Activated CD4-positive, alpha-beta memory T cell treated with anti-CD3 and anti-CD28 coated beads for 36 hours (primary cell): Measurements from ENCODE around the gene E2F3. TPM values are rescaled to one million over a fixed set of nuclear protein-coding genes. Genes with fewer than 3 reads are reported as not detected.

Source experiments
- CTCF ChIA-PET: fragments of 350-600 bp; sonication (Branson Sonifier 250); formaldehyde crosslinking; loops from one replicate; lab custom pipeline; 2021; ENCODE audit warnings: antibody characterized with exemption, inconsistent platforms; lab: Charles Lee
- POLR2A ChIA-PET: fragments of 350-600 bp; sonication (Branson Sonifier 250); formaldehyde crosslinking; loops from one replicate; lab custom pipeline; 2021; ENCODE audit warnings: antibody characterized with exemption; lab: Charles Lee
- DNase-seq: peaks from one replicate; pipeline ENCODE4 v3.0.0-alpha.2; 2020
- H3K27ac Mint-ChIP-seq: one replicate; pipeline ENCODE4 v1.8.0; 2021; ENCODE audit warnings: mixed read lengths
- H3K27me3 Mint-ChIP-seq: one replicate; pipeline ENCODE4 v1.8.0; 2021; ENCODE audit warnings: mixed read lengths
- H3K36me3 Mint-ChIP-seq: one replicate; pipeline ENCODE4 v1.8.0; 2021; ENCODE audit warnings: mixed read lengths
- H3K4me1 Mint-ChIP-seq: one replicate; pipeline ENCODE4 v1.8.0; 2021; ENCODE audit warnings: low read depth, mixed read lengths
- H3K4me3 Mint-ChIP-seq: one replicate; pipeline ENCODE4 v1.8.0; 2021; ENCODE audit warnings: mild to moderate bottlenecking, mixed read lengths
- H3K9me3 Mint-ChIP-seq: one replicate; pipeline ENCODE4 v1.8.0; 2021; ENCODE audit warnings: mixed read lengths
- intact Hi-C: fragments of 100-400 bp; cut with micrococcal nuclease; formaldehyde crosslinking; loops from one replicate; pipeline ENCODE4 v1.15.1; 2023
- total RNA-seq, 2 experiments: library from RNA; stranded (reverse); gene quantifications; one replicate each; pipeline ENCODE4 v1.2.3, GENCODE V29; 2021

Gene E2F3
- total RNA-seq, 2 experiments from 2014 or later = 17.9 to 18.2 TPM

DNA sequence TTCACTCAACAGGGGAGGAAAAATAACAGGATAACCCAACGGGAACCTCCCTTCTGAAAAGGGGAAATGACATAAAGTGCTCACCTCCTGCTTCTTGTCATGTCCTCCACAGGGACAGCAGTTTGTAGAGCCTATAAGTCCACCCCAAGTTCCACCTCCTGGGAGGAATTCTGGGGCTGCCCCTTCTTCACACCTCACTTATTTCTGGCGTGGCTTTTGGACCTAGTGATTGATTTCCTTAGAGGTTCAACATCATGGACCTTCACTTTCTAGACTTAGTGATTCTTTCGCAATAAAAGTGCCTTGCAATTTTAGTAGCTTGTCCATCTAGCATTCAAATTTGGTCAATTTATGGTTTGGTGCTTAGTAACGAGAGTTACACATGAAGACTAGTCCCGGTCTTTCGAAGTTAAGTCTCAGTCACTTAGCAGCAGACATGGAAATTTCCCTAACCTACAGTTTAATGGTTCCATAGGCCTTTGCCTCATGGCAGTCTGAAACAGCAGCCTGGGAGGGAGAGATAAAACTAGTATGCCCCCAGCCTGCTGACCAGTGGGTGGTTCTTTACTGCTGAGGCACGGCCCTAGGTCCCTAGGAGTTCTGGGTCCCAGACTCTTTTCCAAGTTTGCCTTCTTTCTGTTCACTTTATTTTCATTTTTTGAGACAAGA lies 73.3 kb downstream of the E2F3 start:
- Mint-ChIP-seq H3K27me3 (no peaks in the 10 kb centered on the region), H3K4me3 (no peak overlapping the region), H3K36me3 (peaks cover 4% of the 10 kb centered on the region), H3K27ac (no peak overlapping the region), H3K9me3 (no peaks in the 10 kb centered on the region), H3K4me1 (peaks cover 2% of the 10 kb centered on the region)
- intact Hi-C loops = no loop called here
- no peak for DNase-seq
- ChIA-PET CTCF (no interaction called here), POLR2A (no interaction called here)

DNA sequence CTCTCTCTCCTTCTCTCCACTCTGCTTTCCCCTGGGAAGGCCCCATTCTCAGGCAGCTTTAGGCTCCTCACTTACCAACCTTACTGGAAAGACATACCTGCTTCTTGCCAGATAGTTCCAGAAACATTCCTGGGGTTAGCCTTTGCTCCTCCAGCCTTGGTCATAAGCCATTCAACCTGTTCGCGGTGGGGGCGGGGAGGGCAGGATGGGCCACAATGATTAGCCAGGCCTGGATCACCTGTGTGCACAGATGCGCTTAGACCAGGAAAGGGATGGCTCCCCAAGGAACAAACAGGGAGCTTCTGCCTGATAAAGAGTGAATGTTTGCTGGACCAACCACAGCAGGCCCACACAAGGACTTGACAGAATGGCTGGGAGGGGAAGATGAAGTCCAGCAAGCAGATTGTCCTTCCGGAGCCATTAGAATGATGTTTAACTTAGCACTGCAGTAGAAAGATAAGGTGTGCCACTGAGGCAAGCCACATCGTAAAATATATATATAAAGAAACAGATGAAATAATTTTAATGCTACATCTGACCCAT lies 74.9 kb downstream of the E2F3 start:
- no peaks in the 10 kb centered on the region for H3K9me3 Mint-ChIP-seq
- H3K27ac Mint-ChIP-seq = no peak overlapping the region
- H3K4me1 Mint-ChIP-seq = peaks cover 2% of the 10 kb centered on the region
- no peak for DNase-seq
- CTCF ChIA-PET = no interaction called here
- no peaks in the 10 kb centered on the region for H3K27me3 Mint-ChIP-seq
- POLR2A ChIA-PET = interaction anchor here (0.6 kb wide), 1 partner anchor 384 kb away, joined by 3 read pairs; no protein-coding TSS in a partner anchor
- intact Hi-C loops = no loop called here
- H3K4me3 Mint-ChIP-seq = no peak overlapping the region
- H3K36me3 Mint-ChIP-seq = peaks cover 11% of the 10 kb centered on the region

DNA sequence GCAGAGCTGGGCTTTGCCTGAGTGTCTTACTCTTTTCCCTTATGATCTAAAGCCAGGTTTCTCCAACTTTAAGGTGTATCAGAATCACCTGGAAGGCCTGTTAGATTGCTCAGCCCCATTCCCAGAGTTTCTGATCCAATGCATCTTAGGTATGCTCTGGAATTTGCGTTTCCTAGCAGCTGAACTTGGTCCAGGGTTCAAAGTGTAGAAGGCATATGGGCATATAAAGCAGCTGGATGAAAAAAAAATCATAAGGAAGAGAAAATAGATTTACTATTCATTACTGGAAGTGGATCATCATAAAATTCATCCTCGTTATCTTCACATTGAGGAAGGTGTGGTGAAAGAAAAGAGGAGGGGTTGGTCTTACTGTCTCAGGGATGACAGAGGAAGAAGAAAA lies 75.8 kb downstream of the E2F3 start:
- intact Hi-C loops = no loop called here
- no peaks in the 10 kb centered on the region for H3K27me3 Mint-ChIP-seq
- no peak overlapping the region for H3K27ac Mint-ChIP-seq
- CTCF ChIA-PET = no interaction called here
- POLR2A ChIA-PET = no interaction called here
- peaks cover 2% of the 10 kb centered on the region for H3K4me1 Mint-ChIP-seq
- DNase-seq = no peak
- H3K9me3 Mint-ChIP-seq = no peaks in the 10 kb centered on the region
- no peak overlapping the region for H3K4me3 Mint-ChIP-seq
- peaks cover 11% of the 10 kb centered on the region for H3K36me3 Mint-ChIP-seq

DNA sequence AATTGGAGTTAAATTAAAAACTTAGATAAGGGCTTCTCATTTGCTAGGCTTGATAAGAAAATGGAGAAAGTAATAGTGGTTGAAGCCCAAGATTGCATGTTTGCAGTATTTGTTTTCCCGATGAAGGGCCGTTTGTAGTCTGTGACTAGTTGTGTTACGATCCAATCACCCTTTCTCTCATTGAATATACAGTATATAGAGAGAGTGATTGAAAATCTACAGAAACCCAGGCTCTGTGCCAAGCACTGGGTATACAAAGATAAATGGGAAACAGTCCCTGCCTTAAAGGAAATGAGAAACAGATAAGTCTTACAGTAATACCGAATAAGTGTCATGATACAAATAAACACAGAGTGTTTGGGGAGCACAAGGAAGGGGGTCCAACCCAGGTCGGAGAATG lies 77.4 kb downstream of the E2F3 start:
- H3K4me1 Mint-ChIP-seq = no peaks in the 10 kb centered on the region
- peaks cover 25% of the 10 kb centered on the region for H3K36me3 Mint-ChIP-seq
- H3K4me3 Mint-ChIP-seq = no peak overlapping the region
- intact Hi-C loops = no loop called here
- ChIA-PET CTCF (no interaction called here), POLR2A (no interaction called here)
- no peaks in the 10 kb centered on the region for H3K9me3 Mint-ChIP-seq
- no peak for DNase-seq
- no peaks in the 10 kb centered on the region for H3K27me3 Mint-ChIP-seq
- H3K27ac Mint-ChIP-seq = no peak overlapping the region

DNA sequence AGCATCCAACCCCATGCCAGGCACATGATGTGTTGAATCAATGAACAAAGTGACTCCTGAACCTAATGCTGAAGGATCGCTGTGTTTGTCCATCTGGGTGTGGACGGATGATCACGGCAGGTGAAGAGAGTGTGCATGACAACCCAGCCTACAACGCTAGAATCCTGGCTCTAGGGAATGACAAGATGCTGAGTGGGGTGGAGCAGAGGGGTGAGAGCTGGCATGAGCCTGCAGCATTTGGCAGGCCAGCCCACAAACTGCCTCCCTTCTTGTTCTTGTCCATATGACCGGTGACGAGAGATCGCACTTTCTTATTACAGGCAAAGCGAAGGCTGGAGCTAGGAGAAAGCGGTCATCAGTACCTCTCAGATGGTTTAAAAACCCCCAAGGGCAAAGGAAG lies 77.8 kb downstream of the E2F3 start:
- POLR2A ChIA-PET = interaction anchor here (0.5 kb wide), 1 partner anchor 79 kb away, joined by 3 read pairs; no protein-coding TSS in a partner anchor
- Mint-ChIP-seq H3K4me1 (no peaks in the 10 kb centered on the region), H3K9me3 (no peaks in the 10 kb centered on the region), H3K4me3 (no peak overlapping the region), H3K36me3 (peaks cover 28% of the 10 kb centered on the region), H3K27ac (no peak overlapping the region), H3K27me3 (no peaks in the 10 kb centered on the region)
- DNase-seq = no peak
- CTCF ChIA-PET = no interaction called here
- intact Hi-C loops = no loop called here

DNA sequence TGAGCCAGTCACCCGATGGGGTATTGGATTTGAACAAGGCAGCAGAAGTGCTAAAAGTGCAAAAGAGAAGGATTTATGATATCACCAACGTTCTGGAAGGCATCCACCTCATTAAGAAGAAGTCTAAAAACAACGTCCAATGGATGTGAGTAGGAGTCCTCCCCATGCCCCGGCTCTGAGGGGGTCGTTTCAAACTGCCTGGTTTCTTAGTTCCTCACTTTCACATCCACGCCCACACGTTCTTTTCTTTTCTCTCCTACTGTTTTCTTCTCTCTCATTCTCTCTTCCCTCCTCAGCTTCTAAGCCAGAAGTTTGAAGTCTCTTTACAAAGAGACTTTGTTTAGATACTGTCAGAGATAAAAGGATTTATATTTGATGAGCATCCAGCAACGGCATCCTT lies 79.6 kb downstream of the E2F3 start:
- no peaks in the 10 kb centered on the region for H3K27me3 Mint-ChIP-seq
- no peak overlapping the region for H3K27ac Mint-ChIP-seq
- ChIA-PET CTCF (no interaction called here), POLR2A (no interaction called here)
- no peaks in the 10 kb centered on the region for H3K9me3 Mint-ChIP-seq
- H3K4me1 Mint-ChIP-seq = no peaks in the 10 kb centered on the region
- H3K36me3 Mint-ChIP-seq = peaks cover 35% of the 10 kb centered on the region
- intact Hi-C loops = no loop called here
- DNase-seq = no peak
- no peak overlapping the region for H3K4me3 Mint-ChIP-seq

DNA sequence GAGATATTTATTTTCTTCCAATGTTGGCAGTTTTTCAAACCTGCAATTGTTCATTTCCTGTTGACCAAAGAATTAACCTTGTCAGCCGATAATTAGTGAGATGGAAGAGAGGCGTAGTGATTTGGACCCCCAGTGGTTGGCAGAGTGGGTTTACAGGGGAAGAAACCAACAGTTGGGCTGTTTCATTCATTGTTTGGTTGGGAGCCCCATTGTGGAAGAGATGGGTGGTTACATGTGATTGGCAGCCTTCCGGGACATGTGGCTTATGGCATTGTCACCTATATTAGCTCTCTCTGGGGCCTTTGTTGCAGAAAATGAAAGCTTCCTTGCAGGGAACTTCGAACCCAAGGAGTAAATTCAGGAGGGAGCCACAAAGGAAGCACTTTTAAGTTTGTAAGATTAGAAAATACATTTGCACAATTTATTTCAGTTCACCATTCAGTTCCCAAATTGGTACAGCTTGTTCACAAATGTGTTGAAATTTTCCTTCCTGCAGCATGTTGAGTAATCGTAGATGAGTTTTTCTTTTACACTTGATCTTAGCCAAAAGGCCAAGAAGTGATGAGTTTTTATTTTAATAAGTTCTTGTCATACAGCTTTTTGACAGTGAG lies 82.3 kb downstream of the E2F3 start:
- intact Hi-C loops = no loop called here
- CTCF ChIA-PET = interaction anchor here (0.7 kb wide), 2 partner anchors 44 to 241 kb away, joined by 3 read pairs; no protein-coding TSS in a partner anchor

GRCh38 chr6:20486641-20487040 lies 85.0 kb downstream of the E2F3 start:
- CTCF ChIA-PET = no interaction called here

More for the DNA sequence above, 82.3 kb downstream of the E2F3 start:
- DNase-seq = no peak
- Mint-ChIP-seq H3K4me1 (peaks cover 5% of the 10 kb centered on the region), H3K27me3 (no peaks in the 10 kb centered on the region), H3K27ac (no peak overlapping the region), H3K4me3 (no peak overlapping the region), H3K36me3 (peaks cover 56% of the 10 kb centered on the region), H3K9me3 (no peaks in the 10 kb centered on the region)
- POLR2A ChIA-PET = no interaction called here

GRCh38 chr6:20487669-20488375 lies 86.1 kb downstream of the E2F3 start:
- ChIA-PET POLR2A (no interaction called here), CTCF (no interaction called here)
- H3K27ac Mint-ChIP-seq = no peak overlapping the region
- intact Hi-C loops = no loop called here
- H3K9me3 Mint-ChIP-seq = no peaks in the 10 kb centered on the region
- no peak for DNase-seq
- H3K27me3 Mint-ChIP-seq = no peaks in the 10 kb centered on the region
- peaks cover 5% of the 10 kb centered on the region for H3K4me1 Mint-ChIP-seq
- H3K4me3 Mint-ChIP-seq = no peak overlapping the region
- peaks cover 62% of the 10 kb centered on the region for H3K36me3 Mint-ChIP-seq

More at GRCh38 chr6:20486641-20487040, 85.0 kb downstream of the E2F3 start:
- Mint-ChIP-seq H3K9me3 (no peaks in the 10 kb centered on the region), H3K4me3 (no peak overlapping the region), H3K4me1 (peaks cover 5% of the 10 kb centered on the region), H3K27ac (peak overlapping the region; percentile 40), H3K36me3 (peaks cover 65% of the 10 kb centered on the region), H3K27me3 (no peaks in the 10 kb centered on the region)
- POLR2A ChIA-PET = no interaction called here
- intact Hi-C loops = no loop called here
- no peak for DNase-seq

GRCh38 chr6:20490591-20490990 lies 88.9 kb downstream of the E2F3 start:
- intact Hi-C loops = no loop called here
- no peak overlapping the region for H3K4me3 Mint-ChIP-seq
- DNase-seq = no peak
- H3K36me3 Mint-ChIP-seq = peaks cover 40% of the 10 kb centered on the region
- CTCF ChIA-PET = no interaction called here
- no peaks in the 10 kb centered on the region for H3K27me3 Mint-ChIP-seq
- POLR2A ChIA-PET = no interaction called here
- H3K9me3 Mint-ChIP-seq = no peaks in the 10 kb centered on the region
- H3K27ac Mint-ChIP-seq = no peak overlapping the region
- H3K4me1 Mint-ChIP-seq = peaks cover 5% of the 10 kb centered on the region

GRCh38 chr6:20492099-20492498 lies 90.4 kb downstream of the E2F3 start:
- intact Hi-C loops = no loop called here
- CTCF ChIA-PET = no interaction called here
- Mint-ChIP-seq H3K4me1 (no peaks in the 10 kb centered on the region), H3K27ac (no peak overlapping the region), H3K27me3 (no peaks in the 10 kb centered on the region), H3K9me3 (no peaks in the 10 kb centered on the region), H3K4me3 (no peak overlapping the region), H3K36me3 (peaks cover 31% of the 10 kb centered on the region)
- POLR2A ChIA-PET = no interaction called here
- no peak for DNase-seq

DNA sequence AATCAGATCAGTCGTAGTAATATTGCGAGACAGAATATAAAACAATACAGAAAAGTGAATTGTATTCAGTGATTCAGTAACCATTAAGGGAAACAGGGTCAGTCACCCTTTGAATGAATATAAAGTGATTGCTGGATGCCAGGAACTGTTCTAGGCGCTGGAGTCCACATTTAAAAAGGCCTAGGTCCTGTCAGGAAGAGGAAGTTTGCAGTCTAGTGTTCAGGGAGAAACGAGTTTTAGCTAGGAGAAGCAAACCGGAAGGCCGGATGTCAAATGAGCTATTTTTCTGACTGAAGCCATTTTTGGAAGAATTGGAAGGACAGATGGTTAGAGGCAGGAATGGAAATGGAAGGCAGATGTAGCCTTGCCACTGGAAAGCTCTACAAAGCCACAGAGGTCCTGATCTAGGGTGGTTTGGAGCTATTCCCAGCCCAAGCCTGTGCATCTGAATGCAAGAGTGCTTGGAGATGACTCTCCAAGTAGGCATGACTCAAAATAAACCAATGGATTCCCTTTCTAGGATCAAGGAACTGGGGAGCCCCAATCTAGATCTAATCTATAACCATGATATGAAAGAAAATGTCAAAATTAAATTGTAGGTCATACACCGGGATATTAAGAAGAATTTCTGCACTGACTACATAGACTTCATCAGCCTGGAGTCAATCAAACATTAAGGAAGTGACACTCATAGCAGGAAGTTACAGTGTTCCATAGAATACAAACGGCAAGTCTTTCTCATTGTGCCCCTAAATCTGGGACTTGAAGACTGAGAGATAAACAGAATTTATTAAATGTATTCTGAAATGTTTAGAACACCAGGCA lies 95.7 kb downstream of the E2F3 start:
- intact Hi-C loops = no loop called here
- POLR2A ChIA-PET = no interaction called here
- H3K4me1 Mint-ChIP-seq = no peaks in the 10 kb centered on the region
- CTCF ChIA-PET = no interaction called here
- H3K27me3 Mint-ChIP-seq = no peaks in the 10 kb centered on the region
- no peaks in the 10 kb centered on the region for H3K36me3 Mint-ChIP-seq
- H3K4me3 Mint-ChIP-seq = no peak overlapping the region
- no peak for DNase-seq
- no peak overlapping the region for H3K27ac Mint-ChIP-seq
- no peaks in the 10 kb centered on the region for H3K9me3 Mint-ChIP-seq
